Panc1 (cell line): Measurements from ENCODE around the gene SPNS3.

Experiments
- CTCF ChIP-seq: fragments of 450-650 bp; IDR thresholded peaks from 2 replicates; pipeline ENCODE4 v1.5.1; 2017; ENCODE audit warnings: mild to moderate bottlenecking
- POLR2AphosphoS5 ChIP-seq: IDR thresholded peaks from 2 replicates; pipeline ENCODE4 v1.6.1; 2012; ENCODE audit warnings: mild to moderate bottlenecking, low read depth, low read length, moderate library complexity
- REST ChIP-seq, 2 experiments: IDR thresholded peaks; 2 replicates each; pipeline ENCODE4 v1.6.1; 2011 to 2012; ENCODE audit warnings: low read depth in 2 of 2, control low read depth in 1 of 2, low read length in 1 of 2, mild to moderate bottlenecking in 1 of 2, moderate library complexity in 1 of 2; ENCODE audit not compliant: insufficient read depth in 1 of 2
- SIN3A ChIP-seq: IDR thresholded peaks from 2 replicates; pipeline ENCODE4 v1.6.1; 2012; ENCODE audit warnings: low read depth, mild to moderate bottlenecking, low read length, moderate library complexity, borderline replicate concordance; ENCODE audit not compliant: insufficient read depth
- TCF7L2 ChIP-seq: IDR thresholded peaks from 2 replicates; pipeline ENCODE4 v1.6.1; 2011; ENCODE audit warnings: mild to moderate bottlenecking, low read depth, low read length, inconsistent platforms

DNA sequence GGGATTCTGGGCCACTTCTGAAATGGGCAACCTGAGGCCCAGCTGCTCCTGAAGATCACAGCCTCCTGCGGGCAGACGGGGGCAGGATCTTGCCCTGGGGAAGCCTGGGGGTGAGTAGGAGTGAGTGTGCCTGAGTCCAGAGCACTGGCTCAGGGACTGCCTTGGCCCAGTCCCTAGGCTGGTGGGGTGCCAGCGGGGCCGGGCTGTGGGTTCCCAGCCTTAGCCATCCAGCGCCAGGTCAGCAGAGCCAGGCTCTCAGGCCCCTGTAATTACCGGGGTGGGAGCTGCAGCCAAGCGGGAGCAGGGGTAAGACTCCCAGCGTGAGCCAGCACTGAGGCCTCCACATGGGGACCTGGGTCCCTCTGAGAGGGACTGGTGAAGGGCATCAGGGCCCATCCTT lies 73.2 kb downstream of the SPNS3 start:
- no peak for TF ChIP-seq REST (IDR thresholded peaks at IDR 0.05; ENCODE audit: insufficient read depth in 1 of 2, low read depth in 2 of 2, low read length in 1 of 2)
- no peak for TF ChIP-seq POLR2AphosphoS5
- TF ChIP-seq TCF7L2, result no peak
- TF ChIP-seq CTCF, result no peak
- no peak for TF ChIP-seq SIN3A
